ENCODE results near the gene ACTRT2.

The ACTRT2 gene

DNA sequence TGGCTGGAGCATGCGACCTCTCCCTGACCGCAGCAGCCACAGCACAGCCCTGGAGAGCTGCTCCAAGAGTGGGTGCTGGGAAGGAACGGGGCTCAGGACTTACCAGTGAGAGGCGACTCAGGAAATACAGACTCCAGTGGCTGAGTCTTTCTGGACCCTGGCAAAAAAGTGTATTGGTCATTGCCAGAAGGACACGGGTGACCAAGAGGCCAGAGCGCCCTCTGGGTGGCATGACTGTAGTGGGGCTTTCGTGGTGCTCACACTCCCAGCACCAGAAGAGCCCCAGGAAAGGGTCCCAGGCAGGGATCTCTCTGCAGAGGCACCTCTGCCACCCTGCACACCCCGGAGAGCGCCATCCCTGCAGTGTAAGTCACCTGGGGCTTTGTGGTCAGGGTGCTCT lies 38.9 kb downstream of the ACTRT2 start:
- DNase-seq, result no peak

DNA sequence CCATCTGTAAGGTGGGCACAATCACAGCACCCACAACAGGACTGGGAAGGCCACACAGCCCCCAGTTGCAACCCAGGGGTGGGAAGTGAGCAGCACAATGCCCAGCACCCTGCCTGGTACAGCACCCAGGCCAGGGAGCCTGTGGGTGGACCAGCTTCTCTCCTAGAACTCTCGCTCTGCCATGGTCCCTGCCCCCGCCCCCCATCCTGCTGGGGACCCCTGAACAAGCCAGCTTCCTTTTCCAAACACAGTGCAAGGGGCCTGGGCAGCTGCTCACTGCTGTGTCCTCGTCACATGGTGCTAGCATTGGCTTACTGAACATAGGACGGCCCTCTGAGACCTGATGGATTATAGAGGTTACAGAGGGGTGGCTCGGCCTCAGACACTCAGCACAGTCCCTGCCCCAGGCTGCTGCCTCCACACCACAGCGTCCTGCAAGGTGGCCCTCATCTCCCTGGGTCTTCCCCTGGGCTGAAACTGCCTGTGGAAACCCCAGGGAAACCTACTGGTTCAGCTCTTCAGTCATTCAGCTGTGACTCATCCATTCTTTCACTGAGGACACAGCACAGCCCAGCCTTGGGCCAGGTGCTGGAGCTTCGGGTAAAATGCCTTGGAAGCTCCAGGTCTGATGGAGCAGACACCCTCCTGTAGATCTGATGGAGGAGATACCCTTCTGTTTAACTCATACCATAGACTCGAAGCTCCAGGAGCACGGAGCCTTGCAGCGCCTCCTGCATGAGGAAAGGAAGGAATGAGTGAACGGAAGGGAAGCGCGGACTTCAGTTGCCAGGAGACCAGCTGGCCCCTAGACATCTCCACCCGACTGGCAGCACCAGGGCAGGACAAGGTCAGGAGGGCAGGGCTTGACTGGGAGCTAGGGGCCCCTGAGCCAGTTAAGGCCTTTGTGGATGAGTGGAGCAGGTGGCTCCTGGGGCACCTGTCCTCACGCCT lies 39.6 kb downstream of the ACTRT2 start:
- no peak for DNase-seq

DNA sequence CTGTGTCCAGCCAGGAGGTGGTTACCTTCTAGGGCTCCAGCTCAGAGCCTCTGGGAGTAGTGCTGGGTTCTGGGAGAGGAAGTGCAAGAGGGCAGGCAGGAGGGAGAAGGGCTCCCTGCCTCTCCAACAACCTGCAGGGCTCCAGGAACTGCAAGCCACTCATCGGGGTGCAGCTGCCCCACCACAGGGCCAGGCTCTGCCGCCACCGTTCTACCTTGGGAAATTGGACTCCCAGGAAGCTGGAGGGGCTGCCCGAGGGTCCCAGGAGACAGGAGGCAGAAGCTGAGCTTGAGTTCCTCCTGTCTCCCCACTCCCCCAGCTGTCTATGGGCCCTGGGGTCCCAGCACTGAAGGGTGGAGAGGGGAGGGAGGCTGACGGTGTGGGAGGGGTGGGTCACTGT lies 40.3 kb downstream of the ACTRT2 start:
- no peak for DNase-seq

DNA sequence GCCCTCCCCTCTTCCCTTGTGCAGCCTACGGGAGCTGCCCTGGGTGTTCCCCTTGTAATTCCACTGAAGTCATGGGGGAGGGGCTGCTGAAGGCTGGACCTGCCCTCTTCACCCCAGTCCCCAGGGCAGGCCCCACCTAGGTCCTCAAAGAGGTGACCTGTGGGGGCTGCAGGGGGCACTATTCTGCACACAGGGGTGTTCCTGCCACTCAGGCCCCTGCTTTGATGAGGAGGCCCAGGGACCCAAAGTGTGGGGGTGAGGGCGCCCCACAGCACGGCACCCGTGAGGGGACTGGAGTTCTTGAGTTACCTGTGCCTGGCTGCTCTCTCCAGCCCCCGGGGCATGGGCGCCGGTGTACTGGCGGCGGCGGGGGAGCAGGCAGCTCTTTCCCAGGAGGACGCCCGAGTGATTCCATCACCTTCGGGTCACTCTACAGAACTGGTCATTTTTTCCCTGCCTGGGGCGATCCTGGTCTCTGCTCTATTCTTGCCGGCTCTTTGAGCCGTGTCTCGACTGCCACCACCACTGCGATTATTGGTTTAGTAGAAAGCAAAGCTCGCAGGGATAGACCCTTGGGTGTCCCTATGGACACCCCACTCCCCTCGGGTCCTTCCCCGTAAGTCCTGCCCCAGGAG lies 40.8 kb downstream of the ACTRT2 start:
- DNase-seq, result no peak

DNA sequence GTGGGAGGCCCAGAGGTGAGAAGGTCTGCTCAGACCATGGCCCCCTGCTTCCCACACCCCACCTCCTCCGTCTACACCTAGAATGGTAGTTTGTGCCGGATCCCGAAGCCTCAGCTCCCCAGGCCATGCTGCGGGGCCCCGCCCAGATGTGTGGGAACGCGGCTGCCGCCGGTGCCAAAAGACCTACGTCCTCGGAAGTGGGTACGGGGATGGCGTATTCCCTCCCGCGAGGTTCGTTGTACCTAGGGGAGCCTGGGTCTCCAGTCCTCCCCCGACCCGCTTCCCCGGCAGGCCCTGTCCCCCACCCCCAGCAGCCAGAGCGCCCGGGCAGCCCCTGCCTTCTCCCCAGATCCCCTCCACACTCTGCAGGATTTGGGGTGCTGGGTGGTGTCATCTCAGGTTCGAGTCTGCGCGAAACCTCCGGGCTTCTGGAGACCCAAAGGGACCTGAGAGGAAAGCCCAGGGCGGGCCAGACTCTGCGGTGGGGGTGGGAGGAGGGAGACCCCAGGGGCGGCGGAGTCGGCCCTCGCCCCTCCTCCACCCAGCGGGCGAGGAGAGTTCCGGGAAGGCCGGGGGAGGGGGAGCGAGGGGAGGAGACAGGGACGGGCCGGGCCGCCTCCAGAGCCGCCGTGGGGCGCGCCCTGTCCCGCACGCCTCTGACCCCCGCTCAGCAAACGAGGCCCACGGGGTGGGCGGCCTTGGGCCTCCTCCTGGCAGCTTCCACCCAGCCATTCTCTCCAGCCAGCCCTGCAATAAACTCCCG lies 41.5 kb downstream of the ACTRT2 start:
- DNase-seq, result no peak

DNA sequence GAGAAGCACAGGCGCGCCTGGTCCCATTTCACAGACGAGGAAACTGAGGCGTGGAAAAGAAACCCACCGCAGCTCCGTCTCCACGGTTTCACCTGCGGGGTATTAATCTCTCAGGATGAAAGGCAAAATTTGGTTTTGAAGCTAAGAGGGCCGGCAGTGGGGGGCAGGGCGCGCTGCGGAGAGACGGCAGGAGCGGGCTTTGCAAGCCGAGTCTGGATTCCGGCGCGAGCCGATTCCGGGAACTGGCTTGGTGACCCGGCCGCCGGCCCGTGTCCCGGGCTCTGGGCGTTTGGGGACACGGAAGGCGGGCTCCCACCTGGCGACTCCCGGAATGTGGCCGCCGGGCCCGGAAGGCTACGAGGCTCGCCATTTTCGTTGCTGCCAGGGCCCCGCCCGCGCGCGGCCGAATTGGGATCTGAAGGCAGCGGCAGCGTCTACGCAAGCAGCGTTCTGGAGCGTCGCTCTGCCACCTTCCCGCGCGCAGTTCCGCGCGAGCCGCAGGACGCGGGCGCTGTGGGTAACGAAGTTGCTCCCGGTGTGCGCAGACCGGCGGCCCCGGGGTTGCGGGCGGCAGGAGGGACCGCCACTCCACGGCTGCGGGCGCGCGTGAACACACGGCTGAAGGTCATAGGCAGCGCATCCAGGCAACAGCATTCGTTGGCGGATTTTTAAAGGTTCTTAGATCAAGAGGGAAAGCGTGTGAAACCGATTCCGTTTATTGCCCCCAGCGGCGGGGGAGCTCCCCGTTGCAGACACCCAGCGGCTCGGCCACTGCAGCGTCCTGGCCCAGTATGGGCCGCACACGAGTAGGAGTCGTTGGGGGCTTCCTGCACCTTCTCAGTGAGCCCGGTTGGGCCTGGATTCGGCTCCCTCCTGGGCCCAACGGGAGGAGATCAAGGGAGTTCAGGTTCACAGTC lies 42.4 kb downstream of the ACTRT2 start:
- DNase-seq, result no peak

DNA sequence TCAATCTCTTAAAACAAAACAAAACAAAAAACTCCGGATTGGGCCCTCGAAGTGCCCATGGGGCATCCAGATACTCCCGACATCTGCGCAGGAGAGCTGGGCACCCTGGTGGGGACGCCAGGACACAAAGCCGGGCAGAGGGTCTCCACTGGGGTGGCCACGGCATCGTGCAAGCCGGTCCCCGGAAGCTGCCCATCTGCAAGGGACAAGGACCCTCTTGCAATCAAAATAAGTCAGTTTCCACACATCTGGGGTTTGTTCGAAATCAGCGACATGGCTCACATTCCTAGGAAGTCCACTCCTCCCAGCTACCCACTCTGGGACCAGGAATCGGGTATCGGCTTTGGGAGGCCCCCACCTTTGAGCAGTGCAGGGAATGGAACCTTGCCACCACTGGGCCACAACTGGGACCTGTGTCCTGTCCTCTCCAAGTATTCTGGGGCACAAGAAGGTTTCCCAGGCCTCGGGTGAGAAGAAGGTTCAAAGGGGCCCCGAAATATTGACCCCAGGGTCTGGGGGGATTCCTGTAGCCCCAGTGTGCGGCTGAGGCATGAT lies 43.1 kb downstream of the ACTRT2 start:
- no peak for DNase-seq

DNA sequence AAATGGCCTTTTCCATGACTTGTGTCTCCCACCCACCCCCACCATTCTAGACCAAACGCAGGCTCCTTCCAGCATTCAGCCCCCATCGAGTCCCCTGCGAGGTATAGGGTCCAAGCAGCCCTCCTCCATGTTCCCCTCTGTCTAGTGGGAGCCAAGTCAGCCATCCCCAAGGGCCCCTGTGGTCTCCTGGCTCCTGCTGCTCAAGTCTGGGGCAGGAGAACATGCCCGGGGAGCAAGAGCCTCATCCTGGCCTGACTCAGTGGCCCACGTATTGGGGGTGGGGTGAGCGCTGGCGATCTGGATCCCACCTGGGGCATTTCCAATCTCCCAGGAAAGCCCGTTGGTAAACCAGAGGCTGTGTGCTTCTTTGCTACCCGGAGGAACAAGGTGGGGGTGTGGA lies 43.6 kb downstream of the ACTRT2 start:
- no peak for DNase-seq

DNA sequence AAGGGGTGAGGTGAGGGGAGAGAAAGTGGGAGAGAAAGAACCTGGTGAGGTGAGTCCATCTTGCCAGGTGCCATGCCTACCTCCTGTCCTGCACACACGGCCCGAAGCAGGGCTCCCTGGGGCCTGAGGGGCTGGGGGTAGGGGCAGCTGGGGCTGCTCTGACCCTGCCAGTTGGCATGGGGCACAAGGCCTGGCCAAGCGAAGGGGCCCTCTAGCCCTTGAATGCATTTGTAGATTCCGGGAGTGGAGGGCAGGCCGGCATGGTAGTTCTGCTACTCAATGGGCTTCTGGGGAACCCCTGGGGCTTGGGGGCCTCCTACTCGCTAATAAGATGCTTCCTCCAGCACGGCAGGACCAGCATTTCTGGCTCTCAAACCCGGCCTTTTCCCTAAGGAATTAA lies 44.1 kb downstream of the ACTRT2 start:
- no peak for DNase-seq

DNA sequence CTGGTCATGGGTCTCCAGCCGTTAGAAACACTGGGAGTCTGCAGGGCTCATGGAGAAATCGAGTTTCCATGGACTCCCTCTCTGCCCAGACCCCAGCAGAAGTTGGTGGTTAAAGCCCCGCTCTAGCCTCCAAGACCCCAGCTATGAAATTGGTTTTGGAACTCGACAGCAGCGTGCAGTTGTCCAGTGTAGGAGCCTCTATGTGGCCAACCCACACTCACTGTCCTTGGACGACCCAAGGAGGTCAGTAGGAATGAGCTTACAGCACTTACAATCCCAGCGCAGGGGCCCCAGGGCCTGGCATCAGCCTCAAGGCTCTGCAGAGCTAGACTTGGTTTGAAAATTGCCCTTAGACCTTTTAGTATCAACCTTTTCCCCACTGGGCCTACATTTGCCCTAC lies 44.5 kb downstream of the ACTRT2 start:
- no peak for DNase-seq

DNA sequence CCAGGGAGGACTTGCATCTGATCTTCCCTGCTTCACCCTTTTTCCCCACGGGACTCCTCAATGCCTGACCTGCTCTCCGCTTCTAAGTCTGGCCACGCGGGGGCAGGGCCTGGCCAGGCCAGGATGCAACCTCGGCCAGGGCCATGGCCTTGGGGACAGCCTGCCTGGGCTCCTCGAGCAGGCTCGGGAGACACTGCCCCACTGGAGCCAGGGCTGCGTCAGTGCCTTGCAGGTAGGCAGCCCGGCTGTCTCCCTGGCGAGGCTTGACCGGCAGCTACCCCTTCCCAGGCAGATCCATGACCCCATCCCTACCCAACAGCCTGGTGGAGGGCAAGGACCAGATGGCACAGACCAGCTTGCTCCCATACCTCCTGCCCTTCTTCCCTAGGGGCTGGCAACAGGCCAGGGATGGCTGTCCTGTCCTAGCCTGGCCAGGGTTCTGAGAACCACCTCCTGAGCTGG lies 45.0 kb downstream of the ACTRT2 start:
- no peak for DNase-seq

DNA sequence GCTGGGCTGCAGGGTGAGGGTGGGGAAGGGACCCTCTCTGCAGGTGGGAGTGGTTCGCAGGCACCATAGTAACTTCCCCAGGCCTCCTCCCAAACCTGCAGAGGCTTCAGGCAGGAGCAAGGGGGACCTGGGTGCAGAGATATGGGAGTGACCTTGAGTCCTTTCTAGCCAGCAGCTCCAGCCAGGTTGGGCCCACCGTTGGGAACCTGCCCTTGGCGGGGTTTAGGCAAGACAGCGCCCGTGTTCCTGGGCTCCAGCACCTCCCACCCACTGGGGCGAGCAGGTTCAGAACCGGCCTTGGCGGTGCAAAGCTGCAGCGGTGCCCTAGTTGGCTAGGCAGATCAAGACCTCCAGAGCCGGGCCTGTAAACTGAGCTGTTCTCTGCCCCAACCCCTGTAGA lies 45.6 kb downstream of the ACTRT2 start:
- no peak for DNase-seq

DNA sequence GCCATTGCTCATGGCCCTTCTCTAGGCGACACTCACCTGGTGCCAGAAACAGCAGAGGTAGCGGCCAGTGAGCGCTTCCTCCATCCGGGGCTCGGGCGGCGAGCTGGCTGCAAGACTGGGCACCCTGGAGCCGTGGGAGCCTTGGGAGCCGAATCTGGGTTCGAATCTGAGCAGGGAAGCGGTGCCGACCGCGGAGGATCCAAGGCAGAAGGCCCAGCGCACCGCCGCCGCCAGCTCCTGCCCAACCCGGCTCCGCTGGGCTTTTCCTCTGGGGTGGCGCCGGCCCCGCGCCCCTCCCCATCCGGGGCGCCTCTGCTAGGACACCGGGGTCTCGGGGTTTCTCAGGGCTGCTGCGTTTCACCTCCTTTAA lies 46.0 kb downstream of the ACTRT2 start:
- DNase-seq, result no peak

DNA sequence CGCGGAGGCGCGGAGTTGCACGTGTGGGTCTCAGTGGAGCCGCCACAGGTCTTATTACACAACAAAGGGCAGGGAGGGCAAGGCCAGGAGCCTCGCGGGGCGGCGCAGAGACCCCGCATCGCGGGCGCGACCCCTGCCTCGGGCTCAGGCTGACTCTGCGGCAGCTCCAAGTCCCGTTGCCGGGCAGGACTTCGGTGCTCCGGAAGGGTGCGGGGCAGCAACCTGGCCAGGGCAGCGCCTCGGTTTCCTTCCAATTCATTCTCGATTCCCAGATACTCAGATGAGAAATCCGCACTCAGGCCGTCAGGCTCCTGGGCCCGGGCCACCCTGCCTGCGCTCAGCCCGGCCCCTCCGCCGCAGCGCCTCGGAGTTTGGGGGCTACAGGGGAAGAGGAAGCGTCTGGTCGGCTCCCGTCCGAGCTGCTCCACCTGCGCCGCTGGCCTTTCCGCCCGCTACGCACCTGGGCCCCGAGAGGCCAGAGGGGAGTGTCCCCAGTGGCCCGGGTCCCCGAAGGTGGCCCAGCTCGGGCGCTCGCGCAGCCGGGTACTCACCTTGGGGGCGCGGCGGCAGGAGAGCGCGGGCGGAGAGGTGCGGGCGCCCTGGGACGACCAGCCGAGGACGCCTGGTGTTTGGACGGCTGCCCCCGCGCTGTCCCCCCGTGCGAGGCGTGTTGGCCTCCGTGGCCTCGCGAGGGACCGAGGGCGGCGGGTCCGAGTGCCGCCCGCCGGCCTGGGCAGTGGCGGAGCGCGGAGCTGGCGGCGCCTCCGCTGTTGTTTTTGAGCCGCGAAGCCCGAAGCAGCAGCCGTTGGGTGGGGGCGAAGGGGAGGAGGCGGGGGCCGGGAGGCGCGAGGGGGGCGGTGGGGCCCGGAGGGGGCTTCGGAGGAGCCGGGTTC lies 46.6 kb downstream of the ACTRT2 start:
- DNase-seq, result no peak

DNA sequence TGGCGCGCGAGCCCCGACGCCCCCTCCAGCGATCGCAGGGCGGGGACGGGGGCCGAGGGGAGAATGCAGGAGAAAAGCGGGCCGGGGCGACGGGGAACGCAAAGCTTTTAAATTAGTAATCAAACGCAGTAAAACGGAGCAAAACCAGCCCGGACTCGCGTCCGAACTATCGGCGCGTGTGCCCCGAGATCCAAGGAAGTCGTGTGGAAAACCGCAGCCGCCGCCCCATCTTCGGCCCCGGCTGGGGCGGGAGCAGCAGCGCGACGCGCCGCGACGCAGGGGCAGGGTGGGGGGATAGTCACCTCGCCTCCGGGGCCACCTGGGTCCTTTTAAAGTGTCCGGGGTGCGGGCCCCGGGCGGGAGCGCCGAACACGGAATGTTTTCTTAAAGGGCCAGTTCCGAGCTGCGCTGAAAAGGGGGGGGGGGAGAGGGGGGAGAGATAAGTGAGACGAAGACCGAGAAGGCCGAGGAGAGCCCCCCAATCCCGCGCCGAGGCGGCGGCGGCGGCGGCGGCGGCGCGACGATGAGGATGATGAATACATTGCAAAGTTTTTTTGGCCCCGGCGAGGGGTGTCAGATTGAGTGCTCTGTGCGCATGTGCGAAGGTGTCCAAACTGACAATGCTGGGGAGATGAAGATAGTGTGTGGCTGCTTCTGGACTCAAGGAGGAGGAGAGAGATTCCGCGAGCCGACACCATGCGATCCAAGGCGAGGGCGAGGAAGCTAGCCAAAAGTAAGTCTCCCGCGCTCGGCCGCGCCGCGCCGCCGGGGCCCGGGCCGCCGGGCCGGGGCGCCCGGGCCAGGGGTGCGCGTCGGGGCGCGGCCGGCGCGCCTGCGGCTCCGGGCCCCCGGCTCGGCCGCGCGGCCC lies 47.5 kb downstream of the ACTRT2 start, which contains the start of gene PRDM16:
Gene PRDM16 (plus strand): TSS at position 640 of the 868 bp plus-strand sequence. CDS start 57 bp downstream, at position 697.
- DNase-seq, result no peak

DNA sequence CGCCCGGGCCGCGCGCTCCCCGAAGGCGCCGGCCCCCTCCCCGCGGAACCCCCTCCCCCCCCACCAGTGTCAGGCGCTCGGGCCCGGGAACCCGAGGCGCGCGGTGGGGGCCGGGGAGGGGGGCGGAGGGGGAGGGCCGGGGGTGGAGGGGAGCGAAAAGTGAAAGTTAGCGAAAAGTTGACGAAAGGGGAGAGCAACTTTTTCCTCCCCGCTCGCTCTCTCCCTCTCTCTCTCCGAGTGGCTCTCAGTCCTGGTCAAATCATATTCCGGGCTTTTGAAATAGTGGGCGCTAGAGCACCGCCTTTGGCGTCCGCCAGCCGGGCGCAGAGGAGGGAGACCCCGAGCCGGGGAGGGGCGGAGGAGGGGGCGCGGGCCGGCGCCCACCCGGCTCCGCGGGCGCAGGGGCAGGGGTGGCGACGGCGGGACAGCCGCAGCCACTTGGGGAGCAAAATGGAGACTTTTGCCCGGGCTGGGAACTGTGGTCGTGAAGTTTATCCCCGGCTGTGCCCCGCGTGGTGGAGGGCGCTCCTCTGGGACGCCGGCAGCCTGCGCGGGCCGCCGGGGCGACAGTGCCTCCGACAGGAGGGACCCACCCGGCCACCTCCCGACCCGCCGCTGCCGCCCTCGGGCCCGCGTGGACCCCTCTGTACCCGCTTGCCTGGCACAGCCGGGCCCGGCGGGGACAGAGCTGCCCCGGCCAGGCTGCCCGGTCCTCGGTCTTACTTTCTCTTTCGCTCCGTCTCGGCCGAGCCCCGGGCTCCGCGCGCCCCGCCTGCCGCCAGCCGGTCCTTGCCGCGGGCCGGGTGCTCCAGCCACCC lies 48.4 kb downstream of the ACTRT2 start:
- no peak for DNase-seq

DNA sequence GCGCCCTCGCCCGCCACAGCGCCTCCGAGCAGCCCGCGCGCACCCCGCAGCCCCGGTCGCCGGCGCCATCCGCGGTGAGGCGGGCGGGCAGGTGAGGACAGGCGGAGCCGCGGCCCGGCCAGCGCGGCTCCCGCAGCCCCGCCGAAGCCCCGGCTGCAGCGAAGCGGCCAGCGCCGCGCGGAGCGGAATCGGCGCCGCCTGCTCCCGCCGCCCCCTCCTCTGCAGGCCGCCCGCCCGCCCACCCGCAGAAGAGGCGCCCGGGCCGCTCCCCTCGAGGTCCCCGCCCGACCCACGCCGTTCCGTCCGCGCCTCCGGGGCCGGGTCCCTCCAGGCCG lies 49.0 kb downstream of the ACTRT2 start:
- DNase-seq, result no peak

DNA sequence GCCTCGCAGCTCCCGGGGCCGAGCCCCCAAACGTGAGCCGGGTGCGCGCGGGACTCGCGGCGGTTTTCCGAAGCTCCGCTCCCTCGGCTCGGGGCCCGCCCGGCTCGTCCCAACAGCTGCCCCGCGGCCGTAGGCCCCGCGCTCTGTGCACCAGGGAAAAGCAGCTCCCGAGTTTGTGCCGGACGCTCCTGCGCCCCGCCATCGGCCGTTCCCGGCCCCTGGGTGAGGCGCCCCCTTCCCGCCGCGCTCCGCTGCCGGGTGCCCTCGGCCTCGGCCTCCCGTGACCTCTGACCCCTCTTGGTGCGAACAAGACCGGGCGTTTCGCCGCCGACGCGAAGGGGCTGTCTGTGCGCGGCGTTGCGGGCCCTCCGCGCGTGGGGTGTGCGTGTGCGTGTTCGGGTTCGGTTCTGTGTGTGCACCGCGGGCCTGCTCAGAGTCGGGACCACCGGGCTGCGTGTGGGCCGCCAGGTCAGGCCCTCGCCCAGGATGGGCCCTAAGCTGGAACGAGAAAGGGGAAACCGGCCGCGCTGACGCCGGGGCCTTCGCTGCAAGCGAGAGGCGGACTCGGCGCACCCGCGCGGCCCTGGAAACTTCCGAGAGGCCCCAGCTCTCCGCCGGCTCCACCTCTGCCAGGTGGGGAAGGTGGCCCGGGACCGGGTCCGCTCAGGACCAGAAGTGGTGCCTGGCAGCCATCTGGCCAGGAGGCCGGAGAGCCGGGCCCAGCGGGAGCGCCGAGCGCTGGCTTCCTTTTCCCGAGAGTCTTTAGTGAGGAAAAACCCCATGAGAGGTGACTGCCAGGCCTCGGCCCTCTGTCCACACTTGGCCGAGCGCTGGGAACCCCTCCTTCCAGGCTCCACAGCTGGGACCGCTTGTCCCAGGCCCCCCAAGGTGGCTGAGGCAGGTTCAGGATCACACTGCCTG lies 49.6 kb downstream of the ACTRT2 start:
- no peak for DNase-seq

All from NCI-H345 (cell line).